ENCODE data around the gene CORIN.

CORIN gene

DNA sequence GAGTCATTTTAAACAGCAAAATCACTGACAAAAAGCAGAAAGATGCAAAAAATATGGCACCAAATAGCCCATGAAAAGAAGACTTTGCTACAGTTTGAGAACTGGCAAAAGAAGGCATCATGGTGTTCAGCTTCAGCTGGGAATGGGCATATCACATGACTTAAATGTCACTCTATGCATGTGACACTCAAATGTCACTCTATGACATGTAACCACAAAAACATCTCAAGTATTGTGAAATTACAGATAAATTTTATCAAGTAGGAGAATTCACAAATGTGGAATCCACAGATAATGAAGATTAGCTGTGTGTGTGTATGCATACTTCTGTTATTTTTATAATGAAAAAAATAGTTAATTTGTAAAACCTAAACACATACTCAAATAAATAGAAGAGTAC lies 270.9 kb downstream of the CORIN start:
- Histone ChIP-seq H3K4me1 (ENCODE audit: control insufficient read depth in 1 of 2, insufficient read depth in 2 of 2, low read length in 2 of 2) (peaks cover 3 to 17% of the 10 kb centered on the region in 2 experiments), H3K14ac (ENCODE audit: low read length) (no peak overlapping the region), H3K4me2 (ENCODE audit: low read length) (no peak overlapping the region), H2AK5ac (ENCODE audit: low read length) (no peak overlapping the region), H3K18ac (ENCODE audit: low read length) (no peak overlapping the region), H3K79me1 (ENCODE audit: low read length) (peaks cover 40% of the 10 kb centered on the region), H3K9ac (ENCODE audit: low read length) (no peak overlapping the region), H2BK120ac (ENCODE audit: insufficient read depth, low read length, poor library complexity) (no peak overlapping the region), H4K91ac (ENCODE audit: low read depth, low read length) (peak overlapping the region; percentile 35), H2BK12ac (ENCODE audit: low read length) (no peak overlapping the region), H4K12ac (ENCODE audit: low read depth, low read length) (no peak overlapping the region), H3K4ac (ENCODE audit: low read depth, low read length) (peak overlapping the region; percentile 14), H3K36me3 (ENCODE audit: control insufficient read depth in 1 of 2, insufficient read depth in 2 of 2, low read length in 2 of 2) (peaks cover 7 to 24% of the 10 kb centered on the region in 2 experiments), H3K9me3 (ENCODE audit: insufficient read depth, low read depth, low read length) (no peaks in the 10 kb centered on the region), H4K8ac (ENCODE audit: low read depth, low read length) (no peak overlapping the region), H2AFZ (ENCODE audit: insufficient read depth, low read length, poor library complexity) (no peak overlapping the region), H3K79me2 (ENCODE audit: control insufficient read depth, insufficient read depth, low read length, poor library complexity) (peaks cover 3% of the 10 kb centered on the region), H3K27me3 (ENCODE audit: insufficient read depth, low read length) (no peaks in the 10 kb centered on the region), H3K23ac (ENCODE audit: low read length) (no peak overlapping the region), H3K27ac (ENCODE audit: low read depth, low read length) (peak overlapping the region; percentile 27), H2BK5ac (ENCODE audit: low read depth, low read length, poor library complexity) (peak overlapping the region; percentile 52), H3K4me3 (ENCODE audit: low read depth, low read length) (no peak overlapping the region)
- peak in 1 of 2 donors; percentile 66 for DNase-seq

GRCh38 chr4:47566566-47566965 lies 271.3 kb downstream of the CORIN start:
- no peak overlapping the region for H3K14ac ChIP-seq (ENCODE audit: low read length)
- H2AK5ac ChIP-seq (ENCODE audit: low read length) = no peak overlapping the region
- no peak overlapping the region for H3K4me2 ChIP-seq (ENCODE audit: low read length)
- no peak overlapping the region for H2BK120ac ChIP-seq (ENCODE audit: insufficient read depth, low read length, poor library complexity)
- no peak overlapping the region for H3K23ac ChIP-seq (ENCODE audit: low read length)
- no peak overlapping the region for H3K9ac ChIP-seq (ENCODE audit: low read length)
- no peak overlapping the region for H3K4me3 ChIP-seq (ENCODE audit: low read depth, low read length)
- WGBS (ENCODE audit: extremely low coverage, insufficient coverage, insufficient read length) = no CpG with 5 or more reads among the region's 2 CpGs
- no peak overlapping the region for H2AFZ ChIP-seq (ENCODE audit: insufficient read depth, low read length, poor library complexity)
- DNase-seq = no peak
- no peak overlapping the region for H3K18ac ChIP-seq (ENCODE audit: low read length)
- H4K8ac ChIP-seq (ENCODE audit: low read depth, low read length) = no peak overlapping the region
- peaks cover 3 to 14% of the 10 kb centered on the region in 2 experiments for H3K4me1 ChIP-seq (ENCODE audit: control insufficient read depth in 1 of 2, insufficient read depth in 2 of 2, low read length in 2 of 2)
- no peaks in the 10 kb centered on the region for H3K9me3 ChIP-seq (ENCODE audit: insufficient read depth, low read depth, low read length)
- H4K91ac ChIP-seq (ENCODE audit: low read depth, low read length) = peak overlapping the region; percentile 35
- peak overlapping the region; percentile 14 for H3K4ac ChIP-seq (ENCODE audit: low read depth, low read length)
- H3K27me3 ChIP-seq (ENCODE audit: insufficient read depth, low read length) = no peaks in the 10 kb centered on the region
- no peak overlapping the region for H2BK12ac ChIP-seq (ENCODE audit: low read length)
- peak overlapping the region; percentile 27 for H3K27ac ChIP-seq (ENCODE audit: low read depth, low read length)
- peaks cover 3% of the 10 kb centered on the region for H3K79me2 ChIP-seq (ENCODE audit: control insufficient read depth, insufficient read depth, low read length, poor library complexity)
- H3K79me1 ChIP-seq (ENCODE audit: low read length) = peaks cover 39% of the 10 kb centered on the region
- peaks cover 7 to 20% of the 10 kb centered on the region in 2 experiments for H3K36me3 ChIP-seq (ENCODE audit: control insufficient read depth in 1 of 2, insufficient read depth in 2 of 2, low read length in 2 of 2)
- H4K12ac ChIP-seq (ENCODE audit: low read depth, low read length) = no peak overlapping the region
- peak overlapping the region; percentile 52 for H2BK5ac ChIP-seq (ENCODE audit: low read depth, low read length, poor library complexity)

GRCh38 chr4:47562297-47562696 lies 275.6 kb downstream of the CORIN start:
- no peak overlapping the region for H2BK120ac ChIP-seq (ENCODE audit: insufficient read depth, low read length, poor library complexity)

GRCh38 chr4:47561331-47561730 lies 276.5 kb downstream of the CORIN start:
- H3K4me2 ChIP-seq (ENCODE audit: low read length) = no peak overlapping the region
- no peak overlapping the region for H4K8ac ChIP-seq (ENCODE audit: low read depth, low read length)
- no peak overlapping the region for H3K18ac ChIP-seq (ENCODE audit: low read length)
- H2BK120ac ChIP-seq (ENCODE audit: insufficient read depth, low read length, poor library complexity) = no peak overlapping the region
- peak overlapping the region; percentile 92 for H3K27ac ChIP-seq (ENCODE audit: low read depth, low read length)
- no peak overlapping the region for H4K12ac ChIP-seq (ENCODE audit: low read depth, low read length)
- peaks cover 11 to 25% of the 10 kb centered on the region in 2 experiments for H3K36me3 ChIP-seq (ENCODE audit: control insufficient read depth in 1 of 2, insufficient read depth in 2 of 2, low read length in 2 of 2)
- peak overlapping the region; percentile 18 for H4K91ac ChIP-seq (ENCODE audit: low read depth, low read length)
- no peak overlapping the region for H2AK5ac ChIP-seq (ENCODE audit: low read length)
- no peak for DNase-seq
- no peaks in the 10 kb centered on the region for H3K9me3 ChIP-seq (ENCODE audit: insufficient read depth, low read depth, low read length)
- peak overlapping the region; percentile 49 for H2BK5ac ChIP-seq (ENCODE audit: low read depth, low read length, poor library complexity)
- no peak overlapping the region for H3K23ac ChIP-seq (ENCODE audit: low read length)
- H3K4me3 ChIP-seq (ENCODE audit: low read depth, low read length) = no peak overlapping the region
- peaks cover 0 to 8% of the 10 kb centered on the region in 2 experiments for H3K4me1 ChIP-seq (ENCODE audit: control insufficient read depth in 1 of 2, insufficient read depth in 2 of 2, low read length in 2 of 2)
- H3K79me1 ChIP-seq (ENCODE audit: low read length) = peaks cover 29% of the 10 kb centered on the region
- no peak overlapping the region for H3K9ac ChIP-seq (ENCODE audit: low read length)
- no peak overlapping the region for H3K4ac ChIP-seq (ENCODE audit: low read depth, low read length)
- H3K14ac ChIP-seq (ENCODE audit: low read length) = no peak overlapping the region
- no peak overlapping the region for H2BK12ac ChIP-seq (ENCODE audit: low read length)
- no CpG with 5 or more reads among the region's 1 CpG for WGBS (ENCODE audit: extremely low coverage, insufficient coverage, insufficient read length)
- no peak overlapping the region for H2AFZ ChIP-seq (ENCODE audit: insufficient read depth, low read length, poor library complexity)
- H3K79me2 ChIP-seq (ENCODE audit: control insufficient read depth, insufficient read depth, low read length, poor library complexity) = no peaks in the 10 kb centered on the region
- no peaks in the 10 kb centered on the region for H3K27me3 ChIP-seq (ENCODE audit: insufficient read depth, low read length)

More at GRCh38 chr4:47562297-47562696, 275.6 kb downstream of the CORIN start:
- no CpG with 5 or more reads among the region's 3 CpGs for WGBS (ENCODE audit: extremely low coverage, insufficient coverage, insufficient read length)
- no peaks in the 10 kb centered on the region for H3K79me2 ChIP-seq (ENCODE audit: control insufficient read depth, insufficient read depth, low read length, poor library complexity)
- H3K36me3 ChIP-seq (ENCODE audit: control insufficient read depth in 1 of 2, insufficient read depth in 2 of 2, low read length in 2 of 2) = peaks cover 11 to 27% of the 10 kb centered on the region in 2 experiments
- H3K4me1 ChIP-seq (ENCODE audit: control insufficient read depth in 1 of 2, insufficient read depth in 2 of 2, low read length in 2 of 2) = peaks cover 0 to 8% of the 10 kb centered on the region in 2 experiments
- no peak overlapping the region for H3K18ac ChIP-seq (ENCODE audit: low read length)
- H4K91ac ChIP-seq (ENCODE audit: low read depth, low read length) = no peak overlapping the region
- peak; percentile 39 to 85 for DNase-seq
- H3K79me1 ChIP-seq (ENCODE audit: low read length) = peaks cover 32% of the 10 kb centered on the region
- no peak overlapping the region for H3K4ac ChIP-seq (ENCODE audit: low read depth, low read length)
- no peak overlapping the region for H3K14ac ChIP-seq (ENCODE audit: low read length)
- H3K27me3 ChIP-seq (ENCODE audit: insufficient read depth, low read length) = no peaks in the 10 kb centered on the region
- H2AK5ac ChIP-seq (ENCODE audit: low read length) = no peak overlapping the region
- no peak overlapping the region for H2AFZ ChIP-seq (ENCODE audit: insufficient read depth, low read length, poor library complexity)
- no peak overlapping the region for H2BK12ac ChIP-seq (ENCODE audit: low read length)
- peak overlapping the region; percentile 79 for H3K27ac ChIP-seq (ENCODE audit: low read depth, low read length)
- H3K9me3 ChIP-seq (ENCODE audit: insufficient read depth, low read depth, low read length) = no peaks in the 10 kb centered on the region
- no peak overlapping the region for H4K8ac ChIP-seq (ENCODE audit: low read depth, low read length)
- H4K12ac ChIP-seq (ENCODE audit: low read depth, low read length) = no peak overlapping the region
- no peak overlapping the region for H3K4me3 ChIP-seq (ENCODE audit: low read depth, low read length)
- H2BK5ac ChIP-seq (ENCODE audit: low read depth, low read length, poor library complexity) = no peak overlapping the region
- H3K4me2 ChIP-seq (ENCODE audit: low read length) = no peak overlapping the region
- H3K23ac ChIP-seq (ENCODE audit: low read length) = no peak overlapping the region
- H3K9ac ChIP-seq (ENCODE audit: low read length) = no peak overlapping the region
